NCI-H2029 (cell line): Measurements from ENCODE around the gene ASZ1.

Experiments
- DNase-seq: peaks from one replicate; lab custom pipeline; 2025; lab: John Stamatoyannopoulos, UW

Gene ASZ1

DNA sequence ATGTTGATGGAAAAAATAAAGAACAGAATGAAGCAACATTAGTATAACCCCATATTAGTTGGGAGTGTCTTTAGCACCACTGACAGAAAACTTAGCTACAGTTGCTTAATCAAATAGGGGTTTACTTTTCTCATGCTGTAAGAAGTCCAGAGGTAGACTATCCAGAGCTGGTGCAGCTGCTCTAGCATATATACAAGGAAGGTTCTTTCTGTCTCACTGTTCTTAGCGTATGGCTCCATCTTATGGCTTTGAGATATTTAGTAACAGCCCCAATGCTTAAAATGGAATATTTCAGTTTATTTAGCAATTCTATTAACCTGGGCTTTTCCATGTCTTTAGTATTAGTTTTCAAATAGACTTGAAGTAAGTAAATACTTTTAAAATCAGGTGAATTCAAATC lies 89.3 kb downstream of the ASZ1 start:
- no peak for DNase-seq

DNA sequence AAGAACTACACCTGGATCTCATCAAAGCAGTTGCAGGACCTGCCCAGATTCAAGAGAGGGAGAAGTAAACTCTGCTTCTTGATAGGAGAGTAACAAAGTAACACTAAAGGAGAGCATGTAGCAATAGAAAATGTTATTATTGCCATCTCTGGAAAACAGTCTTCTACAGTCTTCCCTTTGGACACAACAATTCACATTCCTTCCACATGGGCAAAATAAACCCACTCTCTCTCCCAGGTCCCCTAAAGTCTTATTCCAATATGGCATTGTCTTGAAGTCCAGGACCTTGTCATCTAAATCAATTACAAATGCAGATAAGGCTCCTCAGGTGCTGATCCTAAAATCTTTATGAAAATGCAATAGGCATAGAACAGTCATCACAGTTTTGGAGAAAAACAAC lies 94.1 kb downstream of the ASZ1 start:
- DNase-seq, result no peak

DNA sequence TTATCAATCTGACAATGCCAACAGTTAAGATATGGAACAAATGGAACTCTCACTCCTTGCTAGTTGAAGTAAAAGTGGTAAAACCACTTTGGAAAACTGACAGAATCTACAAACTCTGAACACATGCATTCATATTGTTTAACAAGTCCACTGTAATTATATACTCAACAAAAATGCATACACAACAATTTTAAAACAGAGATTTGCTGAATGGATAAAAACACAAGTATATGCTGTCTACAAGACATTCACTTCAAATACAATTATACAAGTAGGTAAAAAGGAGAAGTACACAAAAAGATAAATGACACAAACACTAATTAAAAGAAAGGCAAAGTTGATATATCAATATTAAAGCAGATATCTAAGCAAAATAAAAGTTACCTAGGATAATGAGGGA lies 95.3 kb downstream of the ASZ1 start:
- DNase-seq, result no peak

DNA sequence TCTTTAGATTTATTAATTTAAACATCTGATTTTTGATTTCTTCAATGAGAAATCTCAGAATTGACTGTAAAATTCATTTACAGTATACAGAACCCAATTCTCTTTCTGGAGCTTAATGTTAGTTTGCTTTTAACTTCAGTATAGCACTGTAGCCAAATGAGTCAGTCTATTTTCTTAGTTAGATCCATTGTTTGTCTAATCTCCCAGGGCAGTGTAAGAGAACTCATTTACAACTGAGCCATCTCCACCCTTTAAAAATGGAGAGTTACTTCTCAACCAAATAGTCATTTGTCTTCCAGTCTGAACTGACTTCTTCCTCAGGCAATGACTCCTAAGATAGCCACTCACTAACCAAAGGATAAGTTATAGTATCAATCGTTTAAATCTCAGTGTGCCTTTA lies 101.5 kb downstream of the ASZ1 start:
- DNase-seq, result no peak

DNA sequence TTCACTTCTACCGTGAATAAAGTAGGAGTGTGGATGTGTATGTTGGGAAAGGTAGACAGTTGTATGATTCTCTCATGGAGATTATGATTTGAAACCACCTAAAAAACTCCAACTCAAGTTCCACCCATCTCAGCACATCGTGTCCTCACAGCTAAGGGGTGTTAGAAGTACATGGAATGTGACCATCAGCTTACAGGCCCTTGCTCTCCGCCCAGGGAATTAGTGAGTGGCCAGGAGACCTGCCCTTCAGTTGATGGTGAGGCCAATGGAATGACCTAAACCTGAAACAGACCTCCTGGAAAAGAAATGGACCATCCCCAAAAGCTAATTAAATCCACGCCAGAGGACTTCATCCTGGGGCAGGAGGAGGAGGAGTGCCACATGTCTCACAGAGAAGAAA lies 102.3 kb downstream of the ASZ1 start:
- DNase-seq, result no peak

DNA sequence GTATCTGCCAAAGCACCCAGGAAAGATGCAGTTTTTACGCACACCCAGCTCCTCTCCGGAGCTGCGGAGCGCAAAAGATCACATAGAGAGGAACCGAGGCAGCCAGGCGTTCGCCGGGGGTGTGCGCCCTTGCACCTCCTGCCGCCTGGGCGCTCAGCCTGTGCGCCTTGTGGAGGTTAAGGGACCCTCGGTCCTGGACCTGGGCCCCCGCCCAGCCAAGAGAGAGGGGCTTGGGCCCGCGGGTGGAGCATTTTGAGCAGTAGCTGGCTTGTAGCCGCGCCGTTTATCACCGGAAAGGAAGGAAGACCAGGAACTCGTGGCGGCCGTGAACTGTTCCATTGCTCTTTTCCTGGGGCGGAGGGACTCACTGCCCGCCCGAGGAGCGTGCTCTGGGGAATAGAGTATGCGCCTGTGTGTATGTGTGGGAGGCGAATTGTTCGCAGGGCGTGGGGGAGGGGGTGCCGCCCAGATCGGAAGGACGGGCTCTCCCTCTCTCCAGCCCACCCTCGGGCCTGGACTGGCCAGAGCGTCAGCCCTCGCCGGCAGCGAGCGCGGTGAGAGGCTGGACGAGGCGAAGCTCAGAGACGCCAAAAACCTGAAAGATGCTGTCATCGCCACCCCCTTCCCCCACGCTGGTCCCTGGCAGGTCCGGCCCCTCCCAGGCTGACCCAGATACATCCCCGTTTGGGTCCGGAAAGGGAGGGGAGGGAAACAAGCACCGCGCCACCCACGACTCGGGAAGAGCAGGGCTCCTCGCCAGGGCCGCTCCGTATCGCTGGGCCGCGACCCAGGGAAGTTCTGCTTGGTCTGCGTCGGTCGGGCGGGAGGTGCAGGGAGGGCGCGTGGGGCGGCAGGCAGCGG lies 103.2 kb downstream of the ASZ1 start:
- DNase-seq, result no peak

DNA sequence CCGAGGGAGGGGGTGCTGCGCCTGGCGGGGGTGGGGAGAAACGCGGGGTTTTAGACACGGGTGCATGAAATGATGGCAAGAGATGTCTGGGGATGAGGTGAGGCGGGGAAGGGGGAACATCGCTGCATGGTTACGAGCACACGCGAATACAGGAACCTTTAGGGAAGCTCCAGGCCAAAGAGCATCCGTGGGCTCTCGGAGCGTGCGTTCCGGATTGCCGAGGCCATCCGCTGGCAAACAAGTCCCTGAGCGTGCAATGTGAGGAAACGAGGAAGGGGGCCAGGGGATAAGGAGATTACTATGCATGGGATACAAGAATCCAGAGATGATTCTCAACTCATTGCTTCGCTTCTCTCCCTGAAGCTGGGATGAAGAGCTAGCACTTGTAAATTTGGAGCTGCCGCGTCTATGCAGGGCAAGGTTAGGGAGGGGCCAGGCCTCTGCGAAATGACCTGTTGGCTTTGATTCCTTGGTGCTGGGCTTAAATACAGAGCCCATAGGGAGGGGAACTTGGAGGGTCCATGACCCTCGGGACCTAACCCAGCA lies 103.9 kb downstream of the ASZ1 start:
- DNase-seq, result no peak

DNA sequence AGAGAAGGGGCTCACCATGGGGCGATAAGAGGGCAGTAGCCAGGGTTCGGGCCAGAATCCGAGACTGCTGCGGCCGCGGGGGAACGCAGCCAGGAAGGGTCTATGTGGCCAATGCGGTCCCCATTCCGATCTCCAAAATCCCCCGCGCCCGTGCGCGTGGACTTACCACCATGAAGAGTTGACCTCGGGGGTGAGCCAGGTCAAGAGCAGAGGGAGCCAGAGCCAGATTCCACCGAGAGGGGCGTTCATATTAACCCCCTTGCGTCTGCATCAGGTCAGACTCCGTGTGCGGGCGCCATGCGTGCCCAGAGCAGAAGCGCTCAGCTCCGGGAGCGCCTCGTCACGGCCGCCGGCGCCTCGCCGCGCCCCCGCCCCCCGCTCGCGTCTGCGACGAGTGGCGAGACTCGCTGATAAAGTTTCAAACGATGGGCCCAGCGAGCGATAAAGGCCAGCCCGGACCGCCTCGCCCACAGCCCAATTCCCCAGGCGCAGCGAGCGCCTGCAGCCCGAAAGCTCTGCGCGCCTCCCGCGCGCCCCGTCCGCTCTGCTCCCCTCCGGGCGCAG lies 104.5 kb downstream of the ASZ1 start, which contains the start of gene WNT2:
WNT2 (minus strand) TSS at position 318 of the 564 bp plus-strand sequence; CDS start at position 249, 69 bp downstream.
- DNase-seq, result no peak

DNA sequence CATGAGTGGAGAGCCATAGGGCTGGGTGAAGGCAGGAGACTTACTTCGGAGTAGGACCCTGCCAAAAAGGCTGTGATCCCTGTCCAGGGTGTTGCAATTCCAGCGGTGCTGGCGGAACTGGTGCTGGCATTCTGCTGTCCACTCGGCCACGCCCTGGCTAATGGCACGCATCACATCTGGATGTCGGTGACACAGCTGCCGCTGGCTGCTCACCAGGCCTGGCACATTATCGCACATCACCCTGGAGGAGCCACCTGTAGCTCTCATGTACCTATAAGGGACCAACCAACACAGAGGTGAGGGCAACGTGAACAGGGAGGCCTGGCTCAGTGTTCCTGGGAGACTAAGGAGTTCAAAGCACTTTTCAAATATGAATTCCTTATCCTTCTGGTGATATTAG lies 106.8 kb downstream of the ASZ1 start:
- no peak for DNase-seq

DNA sequence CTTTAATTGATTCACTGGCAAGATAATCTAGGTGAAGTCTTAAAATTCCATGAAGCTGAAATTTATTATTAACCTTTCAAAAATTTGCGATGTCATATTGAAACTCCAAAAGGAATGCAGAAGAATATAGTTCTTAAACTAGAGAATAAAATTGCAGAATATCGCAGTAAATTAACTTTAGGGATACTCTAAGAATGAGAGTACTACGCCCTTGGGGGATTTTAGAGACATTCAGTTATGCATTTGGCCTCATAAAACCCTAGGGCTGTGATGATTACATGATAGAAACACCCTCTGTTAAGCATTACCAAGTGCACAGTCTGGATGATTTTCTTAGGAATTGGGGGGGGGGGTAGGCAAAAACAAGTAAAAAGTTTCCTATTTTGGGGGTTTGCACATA lies 108.1 kb downstream of the ASZ1 start:
- DNase-seq, result no peak

DNA sequence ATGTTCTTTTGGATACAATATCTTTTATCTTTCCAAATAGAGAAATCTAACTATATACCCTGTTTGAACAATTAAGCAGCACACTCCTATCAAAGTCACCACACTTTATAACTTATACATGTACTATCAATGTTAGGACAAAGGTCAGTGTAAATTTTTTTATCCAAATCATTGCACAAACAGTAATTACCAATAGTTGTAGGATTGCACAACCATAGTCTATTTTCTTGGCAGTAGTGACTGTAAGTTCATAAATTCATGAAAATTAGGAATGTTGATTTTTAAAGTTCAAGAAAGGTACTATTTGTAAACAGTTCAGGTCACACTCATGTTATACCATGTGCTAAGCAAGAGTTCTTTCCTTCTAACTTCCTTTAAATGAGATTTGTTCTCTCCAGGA lies 113.7 kb downstream of the ASZ1 start:
- no peak for DNase-seq
